ENCODE measurements around the gene DGKD.

The DGKD gene

DNA sequence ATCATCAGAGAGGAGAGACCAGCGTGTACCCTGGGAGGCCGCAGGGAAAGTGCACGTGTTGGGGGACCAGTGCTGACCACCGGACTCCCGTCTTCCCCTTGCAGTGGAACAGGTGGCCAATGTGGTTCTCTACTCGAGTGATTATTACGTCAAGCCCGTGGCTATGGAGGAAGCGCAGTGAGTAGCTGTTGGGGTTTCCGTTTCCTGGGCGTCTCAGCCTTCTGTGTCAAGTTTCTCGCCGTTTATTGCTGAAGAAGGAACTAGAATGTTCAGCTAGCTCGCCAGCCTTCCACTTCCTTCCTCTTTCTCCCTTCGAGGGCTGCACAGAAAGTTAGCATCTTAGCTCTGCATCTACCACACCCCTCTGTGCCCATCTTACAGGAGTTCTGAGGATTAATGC lies 22.8 kb upstream of the DGKD start:
- TF ChIP-seq, protein P1, sequence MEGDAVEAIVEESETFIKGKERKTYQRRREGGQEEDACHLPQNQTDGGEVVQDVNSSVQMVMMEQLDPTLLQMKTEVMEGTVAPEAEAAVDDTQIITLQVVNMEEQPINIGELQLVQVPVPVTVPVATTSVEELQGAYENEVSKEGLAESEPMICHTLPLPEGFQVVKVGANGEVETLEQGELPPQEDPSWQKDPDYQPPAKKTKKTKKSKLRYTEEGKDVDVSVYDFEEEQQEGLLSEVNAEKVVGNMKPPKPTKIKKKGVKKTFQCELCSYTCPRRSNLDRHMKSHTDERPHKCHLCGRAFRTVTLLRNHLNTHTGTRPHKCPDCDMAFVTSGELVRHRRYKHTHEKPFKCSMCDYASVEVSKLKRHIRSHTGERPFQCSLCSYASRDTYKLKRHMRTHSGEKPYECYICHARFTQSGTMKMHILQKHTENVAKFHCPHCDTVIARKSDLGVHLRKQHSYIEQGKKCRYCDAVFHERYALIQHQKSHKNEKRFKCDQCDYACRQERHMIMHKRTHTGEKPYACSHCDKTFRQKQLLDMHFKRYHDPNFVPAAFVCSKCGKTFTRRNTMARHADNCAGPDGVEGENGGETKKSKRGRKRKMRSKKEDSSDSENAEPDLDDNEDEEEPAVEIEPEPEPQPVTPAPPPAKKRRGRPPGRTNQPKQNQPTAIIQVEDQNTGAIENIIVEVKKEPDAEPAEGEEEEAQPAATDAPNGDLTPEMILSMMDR (IDR thresholded peaks at IDR 0.05): no peak

DNA sequence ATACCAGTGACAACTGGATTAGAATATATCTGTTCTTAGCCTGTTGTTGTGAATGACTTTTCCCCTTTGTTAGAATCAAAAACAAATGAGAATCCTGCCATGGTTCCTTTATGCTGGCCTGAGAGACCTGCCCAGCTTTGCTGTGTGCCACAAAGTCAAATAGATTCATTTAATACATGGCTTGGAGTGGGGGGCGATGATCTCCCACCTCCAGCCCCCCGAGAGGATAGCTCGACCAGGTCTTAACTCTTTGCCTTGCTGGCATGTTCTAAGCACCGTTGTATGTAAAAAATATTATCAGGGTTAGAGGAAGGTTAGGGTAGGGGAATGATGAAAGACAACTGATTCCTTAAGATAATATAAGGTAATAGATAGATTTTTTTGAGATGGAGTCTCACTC lies 22.2 kb upstream of the DGKD start:
- TF ChIP-seq, protein P1 (IDR thresholded peaks at IDR 0.05): no peak

DNA sequence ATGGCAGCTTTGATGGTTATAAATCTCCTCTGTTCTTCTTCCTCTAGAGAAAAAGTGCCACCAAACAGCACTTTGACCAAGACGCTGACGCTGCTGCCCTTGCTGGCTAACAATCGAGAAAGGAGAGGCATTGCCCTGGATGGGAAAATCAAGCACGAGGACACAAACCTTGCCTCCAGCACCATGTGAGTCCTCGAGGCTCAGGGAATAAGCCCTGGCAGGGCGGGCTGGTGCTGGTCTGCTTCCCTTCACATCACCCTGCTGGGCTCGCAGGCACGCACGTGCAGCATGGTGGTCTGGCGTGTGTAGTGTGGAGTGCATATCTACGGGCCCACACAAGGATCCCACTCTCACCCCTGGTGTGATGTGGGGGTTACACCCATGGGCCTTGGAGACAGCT lies 19.4 kb upstream of the DGKD start:
- TF ChIP-seq, protein P1 (IDR thresholded peaks at IDR 0.05): no peak

DNA sequence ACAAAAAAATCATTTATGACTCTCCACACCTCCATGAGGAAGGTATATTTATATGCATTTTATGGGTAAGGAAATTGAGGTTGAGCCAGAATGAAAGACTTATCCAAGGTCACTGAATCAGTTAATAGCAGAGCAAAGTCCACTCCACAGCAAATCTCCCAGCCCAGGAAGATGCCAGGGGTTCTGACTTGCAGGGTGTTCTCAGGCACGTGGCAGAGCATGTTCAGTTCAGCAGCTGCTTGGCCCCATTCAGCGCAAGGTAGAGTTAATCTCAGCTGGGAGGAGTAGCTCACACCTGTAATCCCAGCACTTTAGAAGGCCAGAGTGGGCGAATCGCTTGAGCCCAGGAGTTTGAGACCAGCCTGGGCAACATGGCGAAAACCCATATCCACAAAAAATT lies 17.8 kb upstream of the DGKD start:
- TF ChIP-seq, protein P1 (IDR thresholded peaks at IDR 0.05): no peak

DNA sequence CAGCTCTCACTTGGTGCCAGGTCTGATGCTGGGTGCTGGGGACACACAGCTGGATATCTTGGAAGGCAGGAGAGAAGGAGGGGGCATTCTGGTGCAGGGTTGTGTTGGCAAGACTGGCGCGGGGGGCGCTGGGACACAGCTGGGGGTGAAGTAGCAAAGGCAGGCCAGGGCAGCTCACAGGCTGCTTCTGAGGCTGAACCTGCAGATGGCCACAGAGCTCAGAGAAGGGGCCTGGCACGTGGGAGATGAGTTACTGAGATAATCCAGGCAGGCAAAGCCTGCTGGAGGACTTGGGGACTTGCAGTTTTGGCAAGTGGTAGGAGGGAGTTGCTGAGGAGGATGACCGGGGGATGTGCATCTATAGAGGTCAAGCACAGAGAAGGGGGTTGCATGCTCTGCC lies 16.2 kb upstream of the DGKD start:
- TF ChIP-seq, protein P1 (IDR thresholded peaks at IDR 0.05): no peak

DNA sequence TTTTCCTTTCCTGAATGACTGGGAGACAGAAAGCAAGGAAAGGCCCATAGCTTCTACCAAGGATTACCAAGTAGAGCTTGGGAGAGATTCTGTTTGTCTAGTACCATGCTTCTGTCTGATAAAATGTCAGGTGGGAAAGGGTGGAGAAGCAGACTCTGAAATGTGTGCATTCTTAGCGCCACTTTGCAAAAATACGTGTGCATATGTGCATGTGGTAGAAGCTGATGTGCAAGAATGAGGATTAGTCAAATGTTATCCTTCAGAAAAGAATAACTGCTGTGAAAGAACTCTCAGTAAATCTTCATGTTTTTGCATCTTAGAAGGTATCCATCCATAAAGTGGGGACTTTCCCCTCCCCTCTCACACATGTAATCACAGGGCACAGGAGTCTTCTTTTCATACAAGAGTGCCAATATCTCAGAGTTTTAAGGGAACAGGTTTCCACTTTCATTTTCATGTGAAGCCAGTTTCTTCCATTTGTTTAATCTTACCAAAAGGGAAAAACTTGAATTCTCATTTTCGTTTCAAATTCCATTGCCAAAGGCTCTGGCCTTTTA lies 15.4 kb upstream of the DGKD start:
- TF ChIP-seq, protein P1 (IDR thresholded peaks at IDR 0.05): no peak

DNA sequence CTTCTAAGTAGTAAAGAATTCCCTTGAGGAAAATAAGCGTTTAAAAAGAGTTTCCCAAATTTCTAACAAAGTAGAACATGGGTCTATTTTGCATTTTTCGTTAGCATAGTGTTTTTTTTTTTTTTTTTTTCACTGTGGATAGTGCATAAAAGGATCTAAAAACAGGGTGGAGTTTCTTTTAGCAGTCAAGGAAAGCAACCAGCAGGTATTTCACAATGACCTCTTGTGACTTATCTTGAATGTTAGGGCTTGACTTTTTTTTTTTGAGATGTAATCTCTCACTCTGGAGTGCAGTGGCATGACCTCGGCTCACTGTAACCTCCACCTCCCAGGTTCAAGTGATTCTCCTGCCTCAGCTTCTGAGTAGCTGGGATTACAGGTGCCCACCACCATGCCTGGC lies 14.9 kb upstream of the DGKD start:
- TF ChIP-seq, protein P1 (IDR thresholded peaks at IDR 0.05): no peak

DNA sequence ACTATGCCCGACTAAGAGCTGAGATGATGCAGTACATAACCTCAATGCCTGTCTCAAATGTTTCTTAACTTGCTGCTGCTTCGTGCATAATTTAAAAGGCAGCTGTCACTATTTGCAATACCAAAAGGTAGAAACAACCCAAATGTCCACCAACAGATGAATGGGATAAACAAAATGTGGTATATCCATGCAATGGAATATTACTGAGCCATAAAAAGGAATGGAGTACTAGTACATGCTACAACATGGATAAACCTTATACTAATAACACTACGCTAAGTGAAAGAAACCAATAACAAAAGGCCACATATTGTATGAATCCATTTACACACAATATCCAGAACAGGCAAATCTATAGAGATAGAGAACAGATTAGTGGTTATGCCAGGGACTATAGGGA lies 13.0 kb upstream of the DGKD start:
- TF ChIP-seq, protein P1 (IDR thresholded peaks at IDR 0.05): no peak

Data from LNCAP (cell line).